ENCODE results near the gene VAPB. TPM values are rescaled to one million over a fixed set of nuclear protein-coding genes. Genes with fewer than 3 reads are reported as not detected.

The VAPB gene
- polyA plus RNA-seq, 1 experiment = 43.8 TPM

GRCh38 chr20:58458342-58459057 lies 69.5 kb downstream of the VAPB start:
- ChIA-PET CTCF (interaction anchor here (5.6 kb wide), 1 partner anchor 11 kb away, joined by 20 read pairs; no protein-coding TSS in a partner anchor), POLR2A (no interaction called here)
- Histone ChIP-seq H3K27me3 (ENCODE audit: control insufficient read depth, insufficient read depth, low read length) (no peaks in the 10 kb centered on the region), H3K9me3 (ENCODE audit: control insufficient read depth, insufficient read depth, low read length) (peaks cover 10% of the 10 kb centered on the region), H3K4me3 (ENCODE audit: low read depth, low read length) (no peak overlapping the region), H3K27ac (ENCODE audit: low read depth, low read length) (no peak overlapping the region)
- DNase-seq (ENCODE audit: low read depth, low spot score) = no peak
- TF ChIP-seq CTCF (IDR thresholded peaks at IDR 0.05; ENCODE audit: low read depth, low read length) = no peak

- peaks cover 10% of the 10 kb centered on the region for H3K9me3 ChIP-seq (ENCODE audit: control insufficient read depth, insufficient read depth, low read length)
- ChIA-PET CTCF (interaction anchor here (5.6 kb wide), 1 partner anchor 12 kb away, joined by 20 read pairs; no protein-coding TSS in a partner anchor), POLR2A (no interaction called here)
- TF ChIP-seq CTCF (IDR thresholded peaks at IDR 0.05; ENCODE audit: low read depth, low read length) = no peak
- H3K27ac ChIP-seq (ENCODE audit: low read depth, low read length) = no peak overlapping the region
- no peak for DNase-seq (ENCODE audit: low read depth, low spot score)
- H3K27me3 ChIP-seq (ENCODE audit: control insufficient read depth, insufficient read depth, low read length) = no peaks in the 10 kb centered on the region
- H3K4me3 ChIP-seq (ENCODE audit: low read depth, low read length) = no peak overlapping the region
Measured at GRCh38 chr20:58459058-58459750, 70.2 kb downstream of the VAPB start.

GRCh38 chr20:58461104-58461503 lies 72.1 kb downstream of the VAPB start:
- H3K27ac ChIP-seq (ENCODE audit: low read depth, low read length) = no peak overlapping the region
- no peak for TF ChIP-seq CTCF (IDR thresholded peaks at IDR 0.05; ENCODE audit: low read depth, low read length)
- H3K4me3 ChIP-seq (ENCODE audit: low read depth, low read length) = no peak overlapping the region
- peaks cover 10% of the 10 kb centered on the region for H3K9me3 ChIP-seq (ENCODE audit: control insufficient read depth, insufficient read depth, low read length)
- CTCF ChIA-PET = interaction anchor here (1.2 to 5.6 kb wide), 2 partner anchors 10 to 14 kb away, joined by 3 to 20 read pairs; no protein-coding TSS in a partner anchor
- POLR2A ChIA-PET = no interaction called here
- no peaks in the 10 kb centered on the region for H3K27me3 ChIP-seq (ENCODE audit: control insufficient read depth, insufficient read depth, low read length)
- no peak for DNase-seq (ENCODE audit: low read depth, low spot score)

GRCh38 chr20:58461899-58462298 lies 72.9 kb downstream of the VAPB start:
- no peak overlapping the region for H3K27ac ChIP-seq (ENCODE audit: low read depth, low read length)
- peaks cover 10% of the 10 kb centered on the region for H3K9me3 ChIP-seq (ENCODE audit: control insufficient read depth, insufficient read depth, low read length)
- H3K4me3 ChIP-seq (ENCODE audit: low read depth, low read length) = no peak overlapping the region
- H3K27me3 ChIP-seq (ENCODE audit: control insufficient read depth, insufficient read depth, low read length) = no peaks in the 10 kb centered on the region
- ChIA-PET POLR2A (no interaction called here), CTCF (interaction anchor here (0.7 to 5.6 kb wide), 2 partner anchors 14 to 16 kb away, joined by 4 to 20 read pairs; no protein-coding TSS in a partner anchor)
- DNase-seq (ENCODE audit: low read depth, low spot score) = no peak
- no peak for TF ChIP-seq CTCF (IDR thresholded peaks at IDR 0.05; ENCODE audit: low read depth, low read length)

- H3K9me3 ChIP-seq (ENCODE audit: control insufficient read depth, insufficient read depth, low read length) = peaks cover 3% of the 10 kb centered on the region
- H3K27me3 ChIP-seq (ENCODE audit: control insufficient read depth, insufficient read depth, low read length) = no peaks in the 10 kb centered on the region
- ChIA-PET POLR2A (interaction anchor here (0.6 kb wide), 1 partner anchor 209 kb away, joined by 3 read pairs; no protein-coding TSS in a partner anchor), CTCF (interaction anchor here (0.5 to 1.7 kb wide), 3 partner anchors 16 to 375 kb away, joined by 4 to 13 read pairs (median 13); no protein-coding TSS in a partner anchor)
- H3K4me3 ChIP-seq (ENCODE audit: low read depth, low read length) = no peak overlapping the region
- H3K27ac ChIP-seq (ENCODE audit: low read depth, low read length) = no peak overlapping the region
- TF ChIP-seq CTCF (IDR thresholded peaks at IDR 0.05; ENCODE audit: low read depth, low read length) = no peak
- DNase-seq (ENCODE audit: low read depth, low spot score) = no peak
Measured at GRCh38 chr20:58463256-58463655, 74.2 kb downstream of the VAPB start.
